GM19193 (cell line): ENCODE results near the gene HELB.

Source experiments
- POLR2A ChIP-seq: IDR thresholded peaks from 4 replicates; pipeline ENCODE4 v1.6.1; 2011; ENCODE audit not compliant: insufficient read depth, insufficient read length; ENCODE audit errors: extremely low read depth

HELB gene

GRCh38 chr12:66331016-66331415 is 28.7 kb downstream of the HELB start:
- no peak for TF ChIP-seq POLR2A

- TF ChIP-seq POLR2A: no peak
These were observed 29.5 kb downstream of the HELB start for GRCh38 chr12:66331814-66332213.

DNA sequence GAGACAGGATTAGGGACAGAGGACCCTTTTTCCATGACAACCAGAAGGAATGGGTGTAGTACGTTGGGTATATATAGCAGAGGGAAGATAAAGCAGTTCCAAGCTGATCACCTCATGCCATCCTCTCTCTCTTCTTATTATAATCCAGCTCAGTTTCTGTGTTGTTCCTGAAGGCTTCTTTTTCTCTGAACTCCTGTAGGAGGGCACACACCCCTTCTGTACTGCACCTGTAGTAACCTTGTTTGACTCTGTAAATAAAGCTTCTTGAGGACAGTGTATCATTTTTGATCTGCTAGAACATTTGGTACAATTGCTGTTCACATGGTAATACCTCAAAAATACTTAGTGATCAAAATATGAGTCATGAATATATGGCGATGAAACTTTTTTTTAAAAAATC is 33.5 kb downstream of the HELB start:
- no peak for TF ChIP-seq POLR2A

DNA sequence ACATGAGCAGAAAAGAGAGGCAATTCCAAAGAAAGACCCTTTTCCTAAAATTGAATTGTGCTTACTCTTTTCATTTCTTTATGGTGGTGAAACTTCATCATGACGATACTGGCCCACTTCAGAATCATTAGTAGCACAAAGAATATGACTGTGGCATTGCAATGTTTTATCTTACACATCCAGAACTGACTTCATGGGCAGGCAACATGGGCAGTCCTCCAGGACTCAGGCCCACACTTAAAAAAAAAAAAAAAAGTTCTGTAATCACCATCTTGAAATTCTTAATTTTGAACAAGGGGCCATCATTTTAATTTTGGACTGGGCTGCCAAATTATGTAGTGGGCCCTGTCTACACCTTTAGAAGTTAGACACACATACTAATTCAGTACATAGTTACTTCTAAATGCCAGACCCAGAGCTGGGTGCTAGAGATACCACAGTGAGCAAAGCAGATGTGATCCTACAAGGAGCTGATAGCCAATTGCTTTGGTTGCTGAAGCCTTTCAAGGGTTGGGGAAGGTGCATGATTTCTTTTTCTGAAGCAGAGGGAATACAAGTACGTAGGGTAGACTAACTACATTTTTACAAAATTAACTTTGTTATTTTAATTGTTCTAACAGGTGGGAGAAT is 35.2 kb downstream of the HELB start:
- TF ChIP-seq POLR2A: no peak

DNA sequence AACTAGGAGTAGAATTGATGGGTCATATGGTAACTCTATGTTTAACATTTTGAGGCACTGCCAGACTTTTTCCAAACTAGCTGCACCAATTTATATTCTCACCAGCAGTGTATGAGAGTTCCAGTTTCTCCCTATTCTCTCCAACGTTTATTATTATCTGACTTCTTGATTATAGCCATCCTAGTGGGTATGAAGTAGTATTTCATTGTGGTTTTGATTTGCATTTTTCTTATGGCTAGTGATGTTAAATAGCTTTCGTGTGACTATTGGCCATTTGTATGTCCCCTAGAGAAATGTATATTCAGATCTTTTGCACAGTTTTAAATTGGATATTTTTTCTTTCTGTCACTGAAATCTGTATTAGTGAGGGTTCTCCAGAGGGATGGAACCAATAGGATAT is 37.8 kb downstream of the HELB start:
- TF ChIP-seq POLR2A: no peak

DNA sequence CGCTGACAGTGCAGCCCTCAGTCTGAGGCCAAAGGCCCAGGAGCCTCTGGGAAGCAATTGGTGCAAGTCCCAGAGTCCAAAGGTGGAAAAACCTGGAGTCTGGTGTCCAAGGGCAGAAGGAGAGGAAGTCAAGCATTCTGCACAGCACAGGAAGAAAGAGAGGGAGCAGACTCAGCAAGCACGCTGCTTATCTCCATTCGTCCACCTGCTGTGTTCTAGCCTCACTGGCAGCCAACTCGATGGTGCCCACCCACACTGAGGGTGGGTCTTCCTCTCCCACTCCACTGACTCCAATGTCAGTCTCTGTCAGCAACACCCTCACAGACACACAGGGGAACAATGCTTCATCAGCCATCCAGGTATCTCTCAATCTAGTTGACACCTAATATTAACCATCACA is 38.8 kb downstream of the HELB start:
- no peak for TF ChIP-seq POLR2A

- no peak for TF ChIP-seq POLR2A
These were observed 42.9 kb downstream of the HELB start for GRCh38 chr12:66345212-66345611.

GRCh38 chr12:66345956-66346355 is 43.7 kb downstream of the HELB start:
- TF ChIP-seq POLR2A: no peak

- TF ChIP-seq POLR2A: no peak
These were observed 49.0 kb downstream of the HELB start for GRCh38 chr12:66351301-66351700.

GRCh38 chr12:66352197-66352596 is 49.9 kb downstream of the HELB start:
- TF ChIP-seq POLR2A: no peak

- no peak for TF ChIP-seq POLR2A
These were observed 50.6 kb downstream of the HELB start for GRCh38 chr12:66352899-66353298.

DNA sequence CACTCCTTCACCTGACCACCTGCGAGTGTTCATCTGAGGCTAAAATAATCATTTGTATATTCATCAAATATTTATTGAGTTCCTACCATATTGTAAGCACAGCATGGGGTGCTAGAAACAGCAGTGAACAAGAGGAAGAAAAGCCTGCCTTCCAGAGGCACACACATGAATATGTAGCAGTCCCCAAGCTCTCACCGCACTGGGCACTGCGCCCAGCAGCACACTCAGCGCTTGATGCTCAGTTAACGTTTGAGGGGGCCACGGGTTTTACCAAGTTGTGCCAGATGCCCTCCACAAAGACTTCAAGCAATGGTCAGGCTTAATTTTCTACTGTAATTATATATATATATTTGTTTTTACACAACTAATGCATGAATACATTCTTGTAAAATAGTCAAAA is 52.0 kb downstream of the HELB start:
- TF ChIP-seq POLR2A: no peak

DNA sequence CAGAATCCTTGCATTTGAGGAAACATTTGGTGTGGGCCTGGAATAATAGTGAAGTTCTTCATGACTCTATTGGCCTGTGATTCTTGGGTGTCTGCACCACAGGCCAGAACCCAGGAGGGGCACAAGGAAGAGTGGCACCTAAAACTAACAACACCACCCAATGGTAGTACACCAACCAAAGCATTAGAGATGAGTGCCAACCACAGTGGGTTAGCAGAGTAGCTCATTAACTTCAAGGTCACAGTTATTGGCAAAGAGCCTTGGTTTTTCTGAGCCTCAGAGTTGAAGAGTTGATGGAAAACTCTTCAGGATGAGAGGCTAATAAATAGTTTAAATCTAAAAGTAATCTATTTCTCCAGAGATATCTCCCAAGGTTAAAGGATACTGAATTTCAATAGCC is 57.0 kb downstream of the HELB start:
- TF ChIP-seq POLR2A: no peak

- TF ChIP-seq POLR2A: no peak
These were observed 59.4 kb downstream of the HELB start for GRCh38 chr12:66361703-66362102.

- no peak for TF ChIP-seq POLR2A
These were observed 63.6 kb downstream of the HELB start for GRCh38 chr12:66365718-66366490.

- no peak for TF ChIP-seq POLR2A
These were observed 64.8 kb downstream of the HELB start for GRCh38 chr12:66367015-66367667.
